Tracheal epithelial cell (primary cell): ENCODE results near the gene TNC. TPM values are rescaled to one million over a fixed set of nuclear protein-coding genes. Genes with fewer than 3 reads are reported as not detected.

Source experiments
- total RNA-seq: library from RNA; depleted of rRNA; stranded (reverse); fragments of >200 nt; gene quantifications from 2 replicates; pipeline ENCODE4 v1.2.1, GENCODE V29; 2014

Gene TNC
- total RNA-seq: 91.4 and 254 TPM in 2 replicates

GRCh38 chr9:115117999-115118878 is at the start of gene TNC:
Gene TNC, minus strand, starts transcription at chr9:115118157. Its CDS starts 27,139 bp downstream, at chr9:115091018.

Other genes with a start within 250 kb of the TNC start
- gene TNFSF8, start 187.6 kb downstream of the TNC start, total RNA-seq: not detected in 2 replicates